ENCODE measurements around the gene SLC6A8.

SLC6A8 gene

DNA sequence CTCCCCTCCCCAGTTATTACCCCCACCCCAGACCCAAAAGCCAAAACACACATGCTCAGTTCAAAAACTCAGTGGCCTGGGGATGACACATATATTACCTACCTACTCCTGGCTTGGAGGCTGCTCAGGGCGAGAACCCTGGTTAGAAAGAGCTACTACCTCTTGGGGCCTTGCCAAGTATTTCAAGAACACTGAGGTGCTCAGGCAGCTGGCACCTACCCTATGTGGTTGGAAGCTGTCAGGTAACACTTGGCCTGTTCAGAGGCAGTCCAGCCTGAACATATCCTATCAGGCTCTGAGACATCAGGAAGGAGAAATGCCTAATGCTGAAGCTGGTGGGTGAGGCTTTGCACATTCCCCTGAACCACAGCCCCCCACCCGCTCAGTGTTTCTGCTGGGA, 31.5 kb downstream of the SLC6A8 start:
- TF ChIP-seq ZNF155 (tag by site-specific recombination; IDR thresholded peaks at IDR 0.05) (no peak), ZBTB21 (tag by site-specific recombination; IDR thresholded peaks at IDR 0.05) (no peak), ZSCAN30 (tag by site-specific recombination; IDR thresholded peaks at IDR 0.05) (no peak), ZBTB20 (tag by site-specific recombination; IDR thresholded peaks at IDR 0.05) (no peak), ZNF416 (tag by site-specific recombination; IDR thresholded peaks at IDR 0.05) (no peak), MYNN (tag by site-specific recombination; IDR thresholded peaks at IDR 0.05; ENCODE audit: borderline replicate concordance) (no peak), ZNF777 (tag by site-specific recombination; IDR thresholded peaks at IDR 0.05; ENCODE audit: borderline replicate concordance) (no peak), ZNF248 (tag by site-specific recombination; IDR thresholded peaks at IDR 0.05) (no peak), ZNF391 (tag by site-specific recombination; IDR thresholded peaks at IDR 0.05; ENCODE audit: borderline replicate concordance, low read depth) (no peak), ZBTB1 (tag by site-specific recombination; IDR thresholded peaks at IDR 0.05) (no peak)
- CTCF ChIA-PET = interaction anchor here (2.3 kb wide), 1 partner anchor 10 kb away, joined by 14 read pairs; no protein-coding TSS in a partner anchor
- H3K27ac ChIP-seq (ENCODE audit: extremely low read depth, low read depth, low read length) = no peak overlapping the region
- H3K36me3 ChIP-seq (ENCODE audit: control insufficient read depth in 2 of 2, insufficient read depth in 1 of 2, low read length in 2 of 2) = peaks cover 22 to 76% of the 10 kb centered on the region in 2 experiments
- peaks cover 3% of the 10 kb centered on the region for H3K4me1 ChIP-seq (ENCODE audit: control insufficient read depth, insufficient read depth, low read length)
- POLR2A ChIA-PET = interaction anchor here (0.6 to 1.8 kb wide), 2 partner anchors 10 to 66 kb away, joined by 3 to 5 read pairs; no protein-coding TSS in a partner anchor
- H3K9me3 ChIP-seq (ENCODE audit: control insufficient read depth, insufficient read depth, low read depth, low read length) = no peaks in the 10 kb centered on the region
- H3K4me3 ChIP-seq (ENCODE audit: low read depth, low read length) = no peak overlapping the region

DNA sequence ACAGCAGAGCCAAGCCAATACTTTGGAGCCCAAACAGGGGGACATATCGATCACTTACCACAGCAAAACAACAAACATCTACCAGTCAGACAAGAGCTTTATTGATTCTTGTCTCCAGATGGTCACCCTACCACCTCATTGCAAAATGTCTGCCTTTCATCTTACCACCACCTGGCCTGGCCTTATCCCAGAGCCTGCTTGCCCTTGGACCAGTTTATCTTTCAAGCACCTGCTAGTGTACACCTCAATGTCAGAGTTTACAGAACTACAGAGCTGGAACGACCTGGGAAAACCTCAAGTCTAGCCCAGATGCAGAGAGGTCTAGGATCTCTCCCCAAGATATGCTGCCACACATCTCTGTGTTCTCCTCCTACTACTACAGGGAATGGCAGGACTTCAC, 32.0 kb downstream of the SLC6A8 start:
- Histone ChIP-seq H3K9me3 (ENCODE audit: control insufficient read depth, insufficient read depth, low read depth, low read length) (no peaks in the 10 kb centered on the region), H3K36me3 (ENCODE audit: control insufficient read depth in 2 of 2, insufficient read depth in 1 of 2, low read length in 2 of 2) (peaks cover 18 to 72% of the 10 kb centered on the region in 2 experiments), H3K27ac (ENCODE audit: extremely low read depth, low read depth, low read length) (no peak overlapping the region), H3K4me1 (ENCODE audit: control insufficient read depth, insufficient read depth, low read length) (peaks cover 3% of the 10 kb centered on the region), H3K4me3 (ENCODE audit: low read depth, low read length) (no peak overlapping the region)
- TF ChIP-seq ZNF404 (tag by site-specific recombination; IDR thresholded peaks at IDR 0.05) = no peak
- TF ChIP-seq ZNF274 (IDR thresholded peaks at IDR 0.05; ENCODE audit: low read length) = no peak
- TF ChIP-seq ZNF274 (tag by site-specific recombination; IDR thresholded peaks at IDR 0.05; ENCODE audit: borderline replicate concordance) = no peak
- TF ChIP-seq KLF10 (tag by site-specific recombination; IDR thresholded peaks at IDR 0.05) = no peak
- TF ChIP-seq HOXD13 (CRISPR knock-in tag; IDR thresholded peaks at IDR 0.05; ENCODE audit: borderline replicate concordance) = no peak
- no peak for TF ChIP-seq ZIC2 (tag by site-specific recombination; IDR thresholded peaks at IDR 0.05)
- no peak for TF ChIP-seq GLIS2 (tag by site-specific recombination; IDR thresholded peaks at IDR 0.05)
- TF ChIP-seq ZNF391 (tag by site-specific recombination; IDR thresholded peaks at IDR 0.05; ENCODE audit: borderline replicate concordance, low read depth) = no peak
- TF ChIP-seq, protein P1, sequence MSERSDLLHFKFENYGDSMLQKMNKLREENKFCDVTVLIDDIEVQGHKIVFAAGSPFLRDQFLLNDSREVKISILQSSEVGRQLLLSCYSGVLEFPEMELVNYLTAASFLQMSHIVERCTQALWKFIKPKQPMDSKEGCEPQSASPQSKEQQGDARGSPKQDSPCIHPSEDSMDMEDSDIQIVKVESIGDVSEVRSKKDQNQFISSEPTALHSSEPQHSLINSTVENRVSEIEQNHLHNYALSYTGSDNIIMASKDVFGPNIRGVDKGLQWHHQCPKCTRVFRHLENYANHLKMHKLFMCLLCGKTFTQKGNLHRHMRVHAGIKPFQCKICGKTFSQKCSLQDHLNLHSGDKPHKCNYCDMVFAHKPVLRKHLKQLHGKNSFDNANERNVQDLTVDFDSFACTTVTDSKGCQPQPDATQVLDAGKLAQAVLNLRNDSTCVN (tag by site-specific recombination; optimal IDR thresholded peaks at IDR 0.05) = no peak
- no peak for TF ChIP-seq ZNF548 (tag by site-specific recombination; IDR thresholded peaks at IDR 0.05)
- CTCF ChIA-PET = interaction anchor here (0.9 to 2.3 kb wide), 2 partner anchors 11 to 58 kb away, joined by 3 to 14 read pairs; no protein-coding TSS in a partner anchor
- POLR2A ChIA-PET = interaction anchor here (0.6 to 1.8 kb wide), 3 partner anchors 11 to 67 kb away, joined by 3 to 6 read pairs (median 5); no protein-coding TSS in a partner anchor

DNA sequence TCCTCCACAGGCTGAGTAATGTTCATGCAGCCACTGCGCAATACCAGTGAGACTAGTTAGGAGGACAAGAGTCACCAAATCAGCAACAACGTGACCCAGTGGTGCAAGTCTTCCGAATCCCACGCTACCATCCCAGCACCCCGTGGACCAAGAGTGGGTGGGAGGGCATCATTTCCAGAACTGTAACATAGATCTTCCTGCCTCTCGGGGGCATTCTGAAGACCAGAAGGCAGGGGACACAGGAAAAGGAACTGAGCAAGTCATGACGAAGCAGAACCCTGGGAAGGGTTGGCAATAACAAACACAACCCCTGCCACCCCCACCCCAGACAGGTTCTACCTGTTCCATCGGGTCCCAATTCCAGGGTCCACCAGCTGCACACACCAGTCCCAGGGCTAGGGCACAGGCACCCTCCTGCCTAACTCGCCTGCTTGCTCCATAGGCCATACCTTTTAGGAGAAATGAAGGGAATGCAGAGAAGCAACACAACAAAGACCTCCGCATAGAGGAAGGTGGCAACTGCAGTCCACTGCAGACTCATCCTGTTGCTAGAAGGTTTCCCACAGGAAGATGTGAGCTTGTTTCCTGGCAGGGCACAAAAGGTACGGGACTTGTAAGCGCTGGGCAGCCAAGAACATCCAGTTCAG, 35.1 kb downstream of the SLC6A8 start:
- peaks cover 7 to 46% of the 10 kb centered on the region in 2 experiments for H3K36me3 ChIP-seq (ENCODE audit: control insufficient read depth in 2 of 2, insufficient read depth in 1 of 2, low read length in 2 of 2)
- H3K4me3 ChIP-seq (ENCODE audit: low read depth, low read length) = peak overlapping the region; percentile 58
- H3K9me3 ChIP-seq (ENCODE audit: control insufficient read depth, insufficient read depth, low read depth, low read length) = no peaks in the 10 kb centered on the region
- H3K4me1 ChIP-seq (ENCODE audit: control insufficient read depth, insufficient read depth, low read length) = peaks cover 3% of the 10 kb centered on the region
- ChIA-PET POLR2A (no interaction called here), CTCF (no interaction called here)
- H3K27ac ChIP-seq (ENCODE audit: extremely low read depth, low read depth, low read length) = peak overlapping the region; percentile 89; the same call in 1 of the 2 replicates
- TF ChIP-seq, protein P2, sequence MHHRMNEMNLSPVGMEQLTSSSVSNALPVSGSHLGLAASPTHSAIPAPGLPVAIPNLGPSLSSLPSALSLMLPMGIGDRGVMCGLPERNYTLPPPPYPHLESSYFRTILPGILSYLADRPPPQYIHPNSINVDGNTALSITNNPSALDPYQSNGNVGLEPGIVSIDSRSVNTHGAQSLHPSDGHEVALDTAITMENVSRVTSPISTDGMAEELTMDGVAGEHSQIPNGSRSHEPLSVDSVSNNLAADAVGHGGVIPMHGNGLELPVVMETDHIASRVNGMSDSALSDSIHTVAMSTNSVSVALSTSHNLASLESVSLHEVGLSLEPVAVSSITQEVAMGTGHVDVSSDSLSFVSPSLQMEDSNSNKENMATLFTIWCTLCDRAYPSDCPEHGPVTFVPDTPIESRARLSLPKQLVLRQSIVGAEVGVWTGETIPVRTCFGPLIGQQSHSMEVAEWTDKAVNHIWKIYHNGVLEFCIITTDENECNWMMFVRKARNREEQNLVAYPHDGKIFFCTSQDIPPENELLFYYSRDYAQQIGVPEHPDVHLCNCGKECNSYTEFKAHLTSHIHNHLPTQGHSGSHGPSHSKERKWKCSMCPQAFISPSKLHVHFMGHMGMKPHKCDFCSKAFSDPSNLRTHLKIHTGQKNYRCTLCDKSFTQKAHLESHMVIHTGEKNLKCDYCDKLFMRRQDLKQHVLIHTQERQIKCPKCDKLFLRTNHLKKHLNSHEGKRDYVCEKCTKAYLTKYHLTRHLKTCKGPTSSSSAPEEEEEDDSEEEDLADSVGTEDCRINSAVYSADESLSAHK (tag by site-specific recombination; IDR thresholded peaks at IDR 0.05) = no peak
- TF ChIP-seq ZNF311 (tag by site-specific recombination; IDR thresholded peaks at IDR 0.05; ENCODE audit: borderline replicate concordance) (no peak), ZNF292 (tag by site-specific recombination; IDR thresholded peaks at IDR 0.05; ENCODE audit: borderline replicate concordance, low read depth) (no peak)
- TF ChIP-seq, protein P3, sequence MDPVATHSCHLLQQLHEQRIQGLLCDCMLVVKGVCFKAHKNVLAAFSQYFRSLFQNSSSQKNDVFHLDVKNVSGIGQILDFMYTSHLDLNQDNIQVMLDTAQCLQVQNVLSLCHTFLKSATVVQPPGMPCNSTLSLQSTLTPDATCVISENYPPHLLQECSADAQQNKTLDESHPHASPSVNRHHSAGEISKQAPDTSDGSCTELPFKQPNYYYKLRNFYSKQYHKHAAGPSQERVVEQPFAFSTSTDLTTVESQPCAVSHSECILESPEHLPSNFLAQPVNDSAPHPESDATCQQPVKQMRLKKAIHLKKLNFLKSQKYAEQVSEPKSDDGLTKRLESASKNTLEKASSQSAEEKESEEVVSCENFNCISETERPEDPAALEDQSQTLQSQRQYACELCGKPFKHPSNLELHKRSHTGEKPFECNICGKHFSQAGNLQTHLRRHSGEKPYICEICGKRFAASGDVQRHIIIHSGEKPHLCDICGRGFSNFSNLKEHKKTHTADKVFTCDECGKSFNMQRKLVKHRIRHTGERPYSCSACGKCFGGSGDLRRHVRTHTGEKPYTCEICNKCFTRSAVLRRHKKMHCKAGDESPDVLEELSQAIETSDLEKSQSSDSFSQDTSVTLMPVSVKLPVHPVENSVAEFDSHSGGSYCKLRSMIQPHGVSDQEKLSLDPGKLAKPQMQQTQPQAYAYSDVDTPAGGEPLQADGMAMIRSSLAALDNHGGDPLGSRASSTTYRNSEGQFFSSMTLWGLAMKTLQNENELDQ (tag by site-specific recombination; IDR thresholded peaks at IDR 0.05; ENCODE audit: low read depth) = no peak
- TF ChIP-seq, protein P4, sequence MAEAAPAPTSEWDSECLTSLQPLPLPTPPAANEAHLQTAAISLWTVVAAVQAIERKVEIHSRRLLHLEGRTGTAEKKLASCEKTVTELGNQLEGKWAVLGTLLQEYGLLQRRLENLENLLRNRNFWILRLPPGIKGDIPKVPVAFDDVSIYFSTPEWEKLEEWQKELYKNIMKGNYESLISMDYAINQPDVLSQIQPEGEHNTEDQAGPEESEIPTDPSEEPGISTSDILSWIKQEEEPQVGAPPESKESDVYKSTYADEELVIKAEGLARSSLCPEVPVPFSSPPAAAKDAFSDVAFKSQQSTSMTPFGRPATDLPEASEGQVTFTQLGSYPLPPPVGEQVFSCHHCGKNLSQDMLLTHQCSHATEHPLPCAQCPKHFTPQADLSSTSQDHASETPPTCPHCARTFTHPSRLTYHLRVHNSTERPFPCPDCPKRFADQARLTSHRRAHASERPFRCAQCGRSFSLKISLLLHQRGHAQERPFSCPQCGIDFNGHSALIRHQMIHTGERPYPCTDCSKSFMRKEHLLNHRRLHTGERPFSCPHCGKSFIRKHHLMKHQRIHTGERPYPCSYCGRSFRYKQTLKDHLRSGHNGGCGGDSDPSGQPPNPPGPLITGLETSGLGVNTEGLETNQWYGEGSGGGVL (tag by site-specific recombination; IDR thresholded peaks at IDR 0.05) = no peak
